Activated CD8-positive, alpha-beta memory T cell treated with anti-CD3 and anti-CD28 coated beads, Interleukin-2, amount 50 U/mL, for 24 hours (primary cell): ENCODE results near the gene ULK2.

ENCODE experiments used
- DNase-seq: peaks from one replicate; pipeline ENCODE4 v3.0.0-alpha.2; 2020; ENCODE audit errors: extremely low read depth

Gene ULK2

DNA sequence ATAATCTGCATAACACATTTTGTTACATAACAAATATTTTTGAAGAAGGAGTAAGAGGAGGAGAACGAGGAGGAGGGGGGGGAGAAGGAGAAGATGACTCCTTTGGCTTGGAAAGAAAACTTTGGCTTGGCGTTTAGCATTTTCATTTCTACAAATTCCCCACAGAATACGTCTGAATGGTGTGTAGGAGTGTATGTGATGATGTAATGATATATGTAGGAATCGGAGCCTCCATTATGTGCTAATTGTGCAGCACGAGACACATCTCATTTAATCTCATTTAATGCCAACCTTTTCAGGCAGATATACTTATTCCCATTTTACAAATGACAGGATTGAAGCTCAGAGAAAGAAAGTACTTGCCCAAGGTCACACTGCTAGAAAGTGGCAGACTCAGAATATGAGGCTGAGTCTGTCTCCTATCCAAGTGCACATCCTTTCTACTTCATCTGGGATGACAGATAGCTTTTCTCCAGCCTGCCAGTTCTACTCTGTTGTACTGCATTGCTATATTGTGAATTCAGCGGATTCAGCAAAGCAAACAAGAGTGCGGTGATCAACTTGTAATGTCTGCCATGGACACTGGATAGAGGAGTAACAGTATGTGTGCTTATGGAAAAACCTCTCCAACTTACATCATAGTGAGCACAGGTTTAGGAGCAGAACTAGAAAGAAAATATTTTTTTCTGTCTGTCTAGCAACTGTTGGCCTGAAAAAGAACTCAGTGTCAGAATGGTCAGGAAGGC, 140.9 kb downstream of the ULK2 start:
- no peak for DNase-seq

DNA sequence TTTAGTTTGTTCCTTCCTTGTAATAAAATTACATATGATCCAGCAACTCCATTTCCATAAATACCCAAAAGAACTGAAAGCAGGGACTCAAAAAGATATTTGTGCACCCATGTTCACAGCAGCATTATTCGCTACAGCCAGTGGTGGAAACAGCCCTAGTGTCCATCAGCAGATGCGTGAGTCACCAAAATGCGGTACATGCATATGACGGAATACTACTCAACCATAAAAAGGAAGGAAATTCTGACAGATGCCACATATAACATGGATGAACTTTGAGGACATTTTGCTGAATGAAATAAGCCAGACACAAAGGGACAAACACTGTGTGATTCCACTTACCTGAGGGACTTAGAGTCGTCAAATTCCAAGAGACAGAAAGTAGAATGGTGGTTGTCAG, 142.2 kb downstream of the ULK2 start:
- no peak for DNase-seq

DNA sequence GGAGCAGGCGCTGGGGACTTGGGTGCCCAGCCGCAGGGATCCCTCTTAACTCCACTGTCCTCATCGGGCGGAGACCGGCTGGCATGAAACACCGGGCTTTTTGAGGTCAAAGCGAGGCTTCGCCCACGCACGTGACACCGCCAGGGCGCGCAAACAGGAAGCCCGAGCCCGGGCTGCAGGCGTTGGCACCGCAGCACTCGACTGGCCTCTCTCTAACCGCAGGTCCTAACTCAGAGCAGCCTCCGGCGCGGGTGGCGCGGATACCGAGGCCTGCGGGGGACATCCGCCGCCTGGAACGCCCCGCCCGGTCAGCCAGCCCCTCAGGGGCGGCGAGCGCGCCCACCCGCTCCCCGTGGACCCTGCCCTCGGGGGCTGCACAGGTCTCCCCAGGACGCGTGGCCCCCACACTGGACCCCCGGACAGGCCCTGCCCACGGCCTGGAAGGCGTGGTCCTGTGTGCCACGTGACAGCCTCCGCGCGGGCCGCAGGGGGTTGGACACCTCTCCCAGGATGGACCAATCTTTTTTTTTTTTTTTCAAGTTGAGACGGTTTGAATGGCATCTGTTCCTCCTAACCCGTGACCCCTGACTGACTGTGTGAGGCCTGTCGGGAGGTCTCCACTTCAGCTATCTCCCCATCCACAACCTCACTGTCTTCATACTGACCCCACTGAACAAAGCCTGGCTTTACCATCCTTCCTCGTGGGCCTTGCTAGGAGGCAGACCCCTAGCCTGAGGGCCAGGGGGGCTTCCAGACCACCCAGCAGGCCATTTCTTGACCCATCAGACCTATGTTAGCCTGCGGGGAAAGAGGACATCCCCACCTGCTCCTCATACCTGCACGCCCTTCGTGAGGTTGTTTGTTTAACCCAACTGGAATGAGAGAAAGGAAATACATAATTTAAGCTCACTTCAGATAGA, 143.0 kb downstream of the ULK2 start:
- DNase-seq: no peak

DNA sequence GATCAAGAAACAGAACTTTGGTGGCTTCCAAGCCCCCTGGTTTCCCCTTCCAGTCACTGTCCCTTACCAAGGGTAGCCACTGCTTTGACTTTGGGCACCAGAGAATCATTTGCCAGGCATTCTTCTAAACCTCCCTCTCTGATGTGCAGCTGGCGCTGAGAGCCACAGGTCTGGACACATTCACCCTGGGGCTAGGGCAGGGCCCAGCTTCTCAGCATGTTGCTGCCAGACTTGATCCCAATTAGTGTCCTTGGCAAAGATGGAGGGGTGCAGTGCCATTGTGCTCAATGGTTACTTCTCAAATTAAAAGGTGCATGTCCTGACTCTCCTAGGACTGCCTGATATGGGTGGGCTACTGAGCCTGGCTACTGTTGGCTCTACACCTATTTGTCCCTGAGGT, 143.8 kb downstream of the ULK2 start:
- no peak for DNase-seq
